ENCODE results near the gene FGD3. TPM values are rescaled to one million over a fixed set of nuclear protein-coding genes. Genes with fewer than 3 reads are reported as not detected.

Gene FGD3
- total RNA-seq, 1 experiment from 2014 or later: 26.6 TPM

GRCh38 chr9:92950359-92950955 is 3.1 kb downstream of the FGD3 start:
- no peak overlapping the region for H3K27ac Mint-ChIP-seq (ENCODE audit: unreplicated experiment)
- ChIA-PET CTCF (no interaction called here), POLR2A (no interaction called here)
- no peaks in the 10 kb centered on the region for H3K27me3 ChIP-seq (replicated peaks; ENCODE audit: control insufficient read depth, insufficient read depth, low read length)
- H3K36me3 Mint-ChIP-seq (ENCODE audit: insufficient read depth, unreplicated experiment): no peaks in the 10 kb centered on the region
- H3K4me1 Mint-ChIP-seq (ENCODE audit: low read depth, unreplicated experiment): no peaks in the 10 kb centered on the region
- no peaks in the 10 kb centered on the region for H3K36me3 ChIP-seq (ENCODE audit: control insufficient read depth, insufficient read depth, low read length)
- no peak for DNase-seq
- H3K4me1 ChIP-seq: no peaks in the 10 kb centered on the region
- no peaks in the 10 kb centered on the region for H3K27me3 Mint-ChIP-seq (ENCODE audit: insufficient read depth, unreplicated experiment)
- H3K9me3 Mint-ChIP-seq (ENCODE audit: unreplicated experiment): no peaks in the 10 kb centered on the region
- no peaks in the 10 kb centered on the region for H3K9me3 ChIP-seq
- H3K4me3 ChIP-seq (ENCODE audit: low read depth, low read length): no peak overlapping the region
- no peak for TF ChIP-seq CTCF (IDR thresholded peaks at IDR 0.05; ENCODE audit: insufficient read depth in 1 of 2, low read depth in 1 of 2, low read length in 1 of 2, severe bottlenecking in 1 of 2, unreplicated experiment in 1 of 2)
- no TSS peak for BruUV-seq (replicated peaks)
- no peak overlapping the region for H3K4me3 Mint-ChIP-seq (ENCODE audit: unreplicated experiment)
- intact Hi-C loops (cut with micrococcal nuclease; ENCODE audit: unreplicated experiment): no loop called here

DNA sequence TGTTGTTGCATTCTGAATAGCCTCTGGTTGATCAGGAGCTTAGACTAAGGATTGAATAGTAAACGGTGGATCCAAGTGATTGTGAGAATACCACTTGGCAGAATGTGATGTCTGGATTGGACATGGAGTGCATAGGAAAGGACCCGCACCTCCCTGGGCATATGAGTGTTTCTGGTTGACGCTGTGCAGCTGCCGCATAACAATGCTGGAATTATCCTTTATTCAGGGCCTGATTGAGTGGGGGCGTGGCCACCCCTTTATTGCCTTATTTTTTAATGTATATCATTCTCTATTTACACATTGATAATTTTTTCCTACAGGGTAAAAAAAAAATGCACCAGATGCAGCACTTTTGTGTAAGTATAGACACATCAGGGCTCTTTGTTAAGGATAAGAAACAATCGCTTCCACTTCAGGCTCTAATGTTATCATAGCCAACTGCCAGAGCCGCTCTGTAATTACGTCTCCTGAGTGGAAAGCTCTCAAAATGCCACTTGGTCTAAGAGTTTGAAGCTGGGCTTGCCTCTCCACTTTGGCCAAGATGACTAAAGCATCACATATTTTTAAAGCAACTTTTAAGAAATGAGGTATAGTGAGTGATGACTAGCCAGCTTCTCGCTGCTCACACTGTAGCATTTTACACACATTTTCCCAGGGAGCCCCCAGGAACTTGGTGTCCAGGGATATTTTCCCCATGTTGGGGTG is 5.7 kb downstream of the FGD3 start:
- H3K27me3 ChIP-seq (replicated peaks; ENCODE audit: control insufficient read depth, insufficient read depth, low read length): no peaks in the 10 kb centered on the region
- no peaks in the 10 kb centered on the region for H3K4me1 ChIP-seq
- Mint-ChIP-seq H3K36me3 (ENCODE audit: insufficient read depth, unreplicated experiment) (no peaks in the 10 kb centered on the region), H3K9me3 (ENCODE audit: unreplicated experiment) (no peaks in the 10 kb centered on the region), H3K4me1 (ENCODE audit: low read depth, unreplicated experiment) (no peaks in the 10 kb centered on the region), H3K27ac (ENCODE audit: unreplicated experiment) (no peak overlapping the region), H3K27me3 (ENCODE audit: insufficient read depth, unreplicated experiment) (no peaks in the 10 kb centered on the region), H3K4me3 (ENCODE audit: unreplicated experiment) (no peak overlapping the region)
- H3K36me3 ChIP-seq (ENCODE audit: control insufficient read depth, insufficient read depth, low read length): no peaks in the 10 kb centered on the region
- H3K9me3 ChIP-seq: no peaks in the 10 kb centered on the region
- TF ChIP-seq CTCF (IDR thresholded peaks at IDR 0.05; ENCODE audit: insufficient read depth in 1 of 2, low read depth in 1 of 2, low read length in 1 of 2, severe bottlenecking in 1 of 2, unreplicated experiment in 1 of 2): no peak
- no peak for DNase-seq
- BruUV-seq (replicated peaks): no TSS peak
- no peak overlapping the region for H3K4me3 ChIP-seq (ENCODE audit: low read depth, low read length)
- ChIA-PET CTCF (no interaction called here), POLR2A (no interaction called here)
- intact Hi-C loops (cut with micrococcal nuclease; ENCODE audit: unreplicated experiment): no loop called here

- no peak overlapping the region for H3K4me3 Mint-ChIP-seq (ENCODE audit: unreplicated experiment)
- no peaks in the 10 kb centered on the region for H3K36me3 Mint-ChIP-seq (ENCODE audit: insufficient read depth, unreplicated experiment)
- no peak for DNase-seq
- ChIA-PET CTCF (no interaction called here), POLR2A (no interaction called here)
- no peak overlapping the region for H3K27ac Mint-ChIP-seq (ENCODE audit: unreplicated experiment)
- TF ChIP-seq CTCF (IDR thresholded peaks at IDR 0.05; ENCODE audit: insufficient read depth in 1 of 2, low read depth in 1 of 2, low read length in 1 of 2, severe bottlenecking in 1 of 2, unreplicated experiment in 1 of 2): no peak
- no peaks in the 10 kb centered on the region for H3K27me3 Mint-ChIP-seq (ENCODE audit: insufficient read depth, unreplicated experiment)
- Histone ChIP-seq H3K27me3 (replicated peaks; ENCODE audit: control insufficient read depth, insufficient read depth, low read length) (no peaks in the 10 kb centered on the region), H3K9me3 (no peaks in the 10 kb centered on the region), H3K36me3 (ENCODE audit: control insufficient read depth, insufficient read depth, low read length) (no peaks in the 10 kb centered on the region), H3K4me3 (ENCODE audit: low read depth, low read length) (no peak overlapping the region), H3K4me1 (no peaks in the 10 kb centered on the region)
- H3K4me1 Mint-ChIP-seq (ENCODE audit: low read depth, unreplicated experiment): no peaks in the 10 kb centered on the region
- H3K9me3 Mint-ChIP-seq (ENCODE audit: unreplicated experiment): no peaks in the 10 kb centered on the region
- BruUV-seq (replicated peaks): no TSS peak
- intact Hi-C loops (cut with micrococcal nuclease; ENCODE audit: unreplicated experiment): no loop called here
Observed at GRCh38 chr9:92954049-92954861, 6.9 kb downstream of the FGD3 start.
